ENCODE data around the gene HFE.

DNA sequence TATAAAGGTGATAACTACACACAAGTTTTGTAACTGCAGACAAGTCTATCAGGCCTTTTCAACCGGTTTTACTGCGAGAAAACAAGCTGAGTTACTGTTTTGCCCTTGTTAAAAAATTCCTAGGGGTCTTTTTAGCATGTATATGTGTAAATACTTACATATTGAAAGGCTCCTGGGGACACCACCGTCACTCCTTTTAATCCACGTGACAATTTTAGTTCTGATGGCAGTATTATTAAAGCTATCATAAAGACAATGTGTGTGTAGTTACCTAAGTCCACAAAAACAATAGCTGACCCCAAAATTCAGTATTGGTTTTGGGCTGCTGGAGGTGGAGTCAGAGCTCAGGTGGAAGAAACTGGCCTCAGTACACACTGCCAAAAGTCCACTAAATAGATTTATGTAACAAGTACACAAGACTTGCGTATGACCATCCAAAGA is 41.3 kb upstream of the HFE start:
- no peak for TF ChIP-seq POLR2A (IDR thresholded peaks at IDR 0.05)
- TF ChIP-seq, protein P1, sequence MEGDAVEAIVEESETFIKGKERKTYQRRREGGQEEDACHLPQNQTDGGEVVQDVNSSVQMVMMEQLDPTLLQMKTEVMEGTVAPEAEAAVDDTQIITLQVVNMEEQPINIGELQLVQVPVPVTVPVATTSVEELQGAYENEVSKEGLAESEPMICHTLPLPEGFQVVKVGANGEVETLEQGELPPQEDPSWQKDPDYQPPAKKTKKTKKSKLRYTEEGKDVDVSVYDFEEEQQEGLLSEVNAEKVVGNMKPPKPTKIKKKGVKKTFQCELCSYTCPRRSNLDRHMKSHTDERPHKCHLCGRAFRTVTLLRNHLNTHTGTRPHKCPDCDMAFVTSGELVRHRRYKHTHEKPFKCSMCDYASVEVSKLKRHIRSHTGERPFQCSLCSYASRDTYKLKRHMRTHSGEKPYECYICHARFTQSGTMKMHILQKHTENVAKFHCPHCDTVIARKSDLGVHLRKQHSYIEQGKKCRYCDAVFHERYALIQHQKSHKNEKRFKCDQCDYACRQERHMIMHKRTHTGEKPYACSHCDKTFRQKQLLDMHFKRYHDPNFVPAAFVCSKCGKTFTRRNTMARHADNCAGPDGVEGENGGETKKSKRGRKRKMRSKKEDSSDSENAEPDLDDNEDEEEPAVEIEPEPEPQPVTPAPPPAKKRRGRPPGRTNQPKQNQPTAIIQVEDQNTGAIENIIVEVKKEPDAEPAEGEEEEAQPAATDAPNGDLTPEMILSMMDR (IDR thresholded peaks at IDR 0.05): no peak
